ENCODE measurements around the gene CRIM1. TPM values are rescaled to one million over a fixed set of nuclear protein-coding genes. Genes with fewer than 3 reads are reported as not detected.

Gene CRIM1
- total RNA-seq, 6 donors from 2014 or later = 74.7 to 128 (median 110) TPM

GRCh38 chr2:36528766-36529392, 173.3 kb downstream of the CRIM1 start:
- ATAC-seq (ENCODE audit: low FRiP score in 2 of 2) (no peak), DNase-seq (no peak)
- WGBS, 2 donors = 82 to 85% methylated on average over 7 of the region's 7 CpGs
- no peak for TF ChIP-seq EP300 (IDR thresholded peaks at IDR 0.05)
- no peak for TF ChIP-seq POLR2A (IDR thresholded peaks at IDR 0.05)
- no peak for TF ChIP-seq POLR2AphosphoS5 (IDR thresholded peaks at IDR 0.05)
- no peak for TF ChIP-seq CTCF (IDR thresholded peaks at IDR 0.05)
- H3K4me3 ChIP-seq = no peak overlapping the region
- H3K36me3 ChIP-seq = peaks cover 0 to 28% (median 2%) of the 10 kb centered on the region in 4 donors
- H3K27ac ChIP-seq = no peak overlapping the region
- no peaks in the 10 kb centered on the region for H3K9me3 ChIP-seq
- peaks cover 0 to 5% (median 0%) of the 10 kb centered on the region in 4 donors for H3K4me1 ChIP-seq
- H3K27me3 ChIP-seq = no peaks in the 10 kb centered on the region

- WGBS, 2 donors = 95 to 96% methylated on average over 9 of the region's 9 CpGs
- Histone ChIP-seq H3K4me1 (peaks cover 0 to 5% (median 0%) of the 10 kb centered on the region in 4 donors), H3K9me3 (no peaks in the 10 kb centered on the region), H3K36me3 (peaks cover 0 to 22% (median 1%) of the 10 kb centered on the region in 4 donors), H3K27ac (no peak overlapping the region), H3K27me3 (no peaks in the 10 kb centered on the region), H3K4me3 (no peak overlapping the region)
- TF ChIP-seq EP300 (IDR thresholded peaks at IDR 0.05) = no peak
- no peak for TF ChIP-seq CTCF (IDR thresholded peaks at IDR 0.05)
- no peak for TF ChIP-seq POLR2AphosphoS5 (IDR thresholded peaks at IDR 0.05)
- TF ChIP-seq POLR2A (IDR thresholded peaks at IDR 0.05) = no peak
- DNase-seq (no peak), ATAC-seq (ENCODE audit: low FRiP score in 2 of 2) (no peak)
These were observed 174.8 kb downstream of the CRIM1 start for GRCh38 chr2:36530178-36530982.

- Histone ChIP-seq H3K4me3 (no peak overlapping the region), H3K27ac (no peak overlapping the region), H3K9me3 (no peaks in the 10 kb centered on the region), H3K36me3 (peaks cover 0 to 20% (median 0%) of the 10 kb centered on the region in 4 donors), H3K27me3 (no peaks in the 10 kb centered on the region), H3K4me1 (peaks cover 0 to 5% (median 0%) of the 10 kb centered on the region in 4 donors)
- TF ChIP-seq EP300 (IDR thresholded peaks at IDR 0.05) (no peak), CTCF (IDR thresholded peaks at IDR 0.05) (peak in 1 of 6 experiments; percentile 8)
- ATAC-seq (ENCODE audit: low FRiP score in 2 of 2) (peak in 1 of 2 donors; percentile 80), DNase-seq (no peak)
- 83 to 87% methylated on average over 3 of the region's 3 CpGs for WGBS, 2 donors
These were observed 175.4 kb downstream of the CRIM1 start for GRCh38 chr2:36530983-36531354.

- H3K27me3 ChIP-seq = no peaks in the 10 kb centered on the region
These were observed 178.8 kb downstream of the CRIM1 start for GRCh38 chr2:36534275-36534799.

More at GRCh38 chr2:36534275-36534799, 178.8 kb downstream of the CRIM1 start:
- TF ChIP-seq POLR2AphosphoS5 (IDR thresholded peaks at IDR 0.05) = no peak
- TF ChIP-seq CTCF (IDR thresholded peaks at IDR 0.05) = no peak
- no peak for TF ChIP-seq EP300 (IDR thresholded peaks at IDR 0.05)
- TF ChIP-seq POLR2A (IDR thresholded peaks at IDR 0.05) = no peak
- H3K9me3 ChIP-seq = no peaks in the 10 kb centered on the region
- DNase-seq (no peak), ATAC-seq (ENCODE audit: low FRiP score in 2 of 2) (no peak)
- no peak overlapping the region for H3K4me3 ChIP-seq
- H3K36me3 ChIP-seq = peaks cover 0 to 39% (median 9%) of the 10 kb centered on the region in 4 donors
- peaks cover 0 to 5% (median 0%) of the 10 kb centered on the region in 4 donors for H3K4me1 ChIP-seq
- H3K27ac ChIP-seq = peak overlapping the region in 1 of 4 donors; percentile 53

All from upper lobe of left lung (tissue), 6 donors.